GM19239 (cell line): ENCODE data around the gene ABCA7.

Experiments
- DNase-seq: peaks from one replicate; pipeline ENCODE4 v3.0.0; 2011; ENCODE audit warnings: low spot score; ENCODE audit not compliant: insufficient read length
- FAIRE-seq: peaks from 2 replicates; lab custom pipeline; 2011; peaks lifted over from hg19 to GRCh38; lab: Jason Lieb, UNC

Gene ABCA7

DNA sequence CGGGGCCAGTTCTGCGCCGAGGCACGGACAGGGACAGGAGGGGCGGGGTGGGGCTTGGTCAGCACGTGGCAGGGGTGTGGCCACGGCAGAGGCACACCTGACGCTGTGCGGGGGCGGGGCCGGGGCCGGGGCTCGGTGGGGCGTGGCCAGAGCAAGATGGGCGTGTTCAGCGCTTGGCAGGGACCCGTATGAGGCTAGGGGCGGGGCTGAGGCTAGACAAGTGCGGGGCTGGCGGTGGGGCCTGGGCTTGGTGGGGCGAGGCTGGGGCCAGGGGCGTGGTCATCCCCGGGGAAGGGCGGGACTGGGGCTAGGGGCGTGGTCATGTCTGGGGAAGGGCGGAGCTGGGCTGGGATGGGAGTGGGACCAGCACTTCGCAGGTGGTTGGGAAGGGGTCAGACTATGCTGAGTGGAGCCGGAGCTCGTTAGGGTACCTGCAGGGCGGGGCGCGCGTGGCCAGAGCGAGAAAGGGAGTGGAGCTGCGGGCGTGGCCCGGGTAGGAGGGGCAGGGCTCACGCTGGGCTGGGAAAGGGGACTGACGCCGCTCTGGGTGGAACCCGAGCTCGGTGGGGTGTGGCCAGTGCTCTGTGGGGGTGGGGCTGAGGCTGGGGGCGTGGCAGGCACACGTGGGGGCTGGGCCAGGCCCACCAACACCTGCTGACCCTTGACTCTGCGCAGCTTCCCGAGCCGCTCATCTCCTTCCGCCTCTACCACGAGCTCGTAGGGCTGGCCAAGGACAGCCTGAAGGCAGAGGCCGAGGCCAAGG, 42.4 kb downstream of the ABCA7 start:
- no peak for FAIRE-seq
- no peak for DNase-seq

DNA sequence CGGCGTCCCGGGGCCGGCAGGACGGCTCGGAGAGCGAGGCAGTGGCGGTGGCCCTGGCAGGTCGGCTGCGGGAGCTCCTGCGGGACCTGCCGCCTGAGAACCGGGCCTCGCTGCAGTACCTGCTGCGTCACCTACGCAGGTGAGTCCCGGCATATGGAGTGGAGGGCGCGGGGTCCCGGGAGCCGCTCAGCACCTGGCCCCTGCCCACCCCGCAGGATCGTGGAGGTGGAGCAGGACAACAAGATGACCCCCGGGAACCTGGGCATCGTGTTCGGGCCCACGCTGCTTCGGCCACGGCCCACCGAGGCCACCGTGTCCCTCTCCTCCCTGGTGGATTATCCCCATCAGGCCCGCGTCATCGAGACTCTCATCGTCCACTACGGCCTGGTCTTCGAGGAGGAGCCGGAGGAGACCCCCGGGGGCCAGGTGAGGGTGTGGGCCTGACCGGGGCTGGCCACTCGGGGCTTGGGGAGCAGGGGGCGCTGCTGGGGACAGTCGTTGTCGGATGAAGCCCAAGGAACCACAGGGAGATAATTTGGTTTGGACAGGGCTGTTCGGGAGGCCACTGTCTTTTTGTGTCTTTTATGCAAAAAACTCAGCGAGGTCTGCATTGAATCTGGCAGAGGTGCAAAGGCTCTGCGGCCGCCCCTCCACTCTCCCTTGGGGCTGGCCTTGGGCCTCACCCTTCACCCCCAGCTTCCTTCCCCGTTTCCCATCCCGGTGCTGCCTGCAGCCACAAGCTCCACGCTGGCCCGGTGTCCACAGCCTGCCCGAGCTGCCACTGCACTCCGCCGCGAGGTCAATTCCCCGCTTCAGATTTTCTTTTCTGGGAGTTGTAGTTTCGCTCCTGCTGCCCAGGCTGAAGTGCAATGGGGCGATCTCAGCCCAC, 43.3 kb downstream of the ABCA7 start:
- FAIRE-seq (no peak), DNase-seq (no peak)

DNA sequence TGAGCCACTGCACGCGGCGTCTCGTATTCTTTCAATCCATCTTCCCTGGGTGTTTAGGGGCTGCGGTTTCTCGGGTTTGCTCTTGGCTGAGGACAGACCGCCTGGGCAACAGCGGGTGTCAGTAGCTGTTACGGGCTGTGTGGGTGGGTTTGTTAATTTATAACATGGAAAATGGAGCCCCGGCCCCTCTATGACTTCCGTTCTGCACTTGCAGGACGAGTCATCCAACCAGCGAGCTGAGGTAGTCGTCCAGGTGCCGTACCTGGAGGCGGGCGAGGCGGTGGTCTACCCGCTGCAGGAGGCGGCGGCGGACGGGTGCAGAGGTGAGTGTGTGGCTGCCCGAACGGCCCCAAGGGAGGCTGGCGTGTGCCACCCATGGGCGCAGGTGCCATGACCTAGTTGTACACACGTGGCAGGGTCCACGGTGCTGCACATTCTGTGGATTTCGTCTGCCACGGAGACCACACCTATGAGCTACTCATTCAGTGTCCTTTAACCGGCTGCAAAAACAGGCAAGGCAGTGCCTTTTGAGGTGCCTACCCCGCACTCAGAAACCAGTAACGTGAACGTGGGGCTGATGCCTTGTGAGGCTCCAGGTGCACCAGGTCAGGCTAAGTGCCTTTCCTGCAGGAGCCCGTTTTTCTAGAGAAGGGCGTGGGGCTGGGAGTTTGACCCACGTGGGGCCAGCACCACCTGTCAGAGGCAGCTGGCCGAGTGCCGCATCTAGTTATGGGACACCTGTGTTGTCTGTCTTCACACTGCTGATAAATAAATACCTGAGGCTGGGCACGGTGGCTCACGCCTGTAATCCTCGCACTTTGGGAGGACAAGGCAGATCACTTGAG, 44.3 kb downstream of the ABCA7 start:
- no peak for DNase-seq
- FAIRE-seq: peak; percentile 81

- FAIRE-seq: no peak
Measured at GRCh38 chr19:1085053-1085658, 45.2 kb downstream of the ABCA7 start.

DNA sequence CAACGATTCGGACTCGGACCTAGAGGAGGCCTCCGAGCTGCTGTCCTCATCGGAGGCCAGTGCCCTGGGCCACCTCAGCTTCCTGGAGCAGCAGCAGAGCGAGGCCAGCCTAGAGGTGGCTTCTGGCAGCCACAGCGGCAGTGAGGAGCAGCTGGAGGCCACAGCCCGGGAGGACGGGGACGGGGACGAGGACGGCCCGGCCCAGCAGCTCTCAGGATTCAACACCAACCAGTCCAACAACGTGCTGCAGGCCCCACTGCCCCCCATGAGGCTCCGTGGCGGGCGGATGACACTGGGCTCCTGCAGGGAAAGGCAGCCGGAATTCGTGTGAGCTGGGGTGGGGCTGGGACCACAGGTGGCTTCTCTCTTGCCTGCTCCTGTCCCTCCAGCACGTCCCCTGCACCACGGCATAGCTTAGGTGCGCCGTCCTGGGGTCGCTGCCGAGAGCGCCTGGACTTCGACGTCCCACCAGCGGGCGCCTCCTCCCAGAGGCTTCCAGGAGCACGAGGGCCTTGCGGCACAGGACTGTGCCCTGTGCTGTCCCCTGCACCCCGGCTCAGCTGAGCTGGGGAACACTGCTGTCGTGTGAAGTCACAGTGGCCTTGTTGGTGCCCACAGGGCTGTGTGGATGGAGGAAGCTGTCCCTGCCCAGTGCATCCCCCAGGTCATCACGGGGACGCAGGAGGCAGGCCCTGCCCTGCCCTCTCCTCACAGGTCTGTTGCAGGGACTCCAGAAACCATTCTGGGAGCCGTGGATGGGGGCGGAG, 46.0 kb downstream of the ABCA7 start:
- DNase-seq: no peak
- no peak for FAIRE-seq

More at GRCh38 chr19:1085053-1085658, 45.2 kb downstream of the ABCA7 start:
- no peak for DNase-seq

DNA sequence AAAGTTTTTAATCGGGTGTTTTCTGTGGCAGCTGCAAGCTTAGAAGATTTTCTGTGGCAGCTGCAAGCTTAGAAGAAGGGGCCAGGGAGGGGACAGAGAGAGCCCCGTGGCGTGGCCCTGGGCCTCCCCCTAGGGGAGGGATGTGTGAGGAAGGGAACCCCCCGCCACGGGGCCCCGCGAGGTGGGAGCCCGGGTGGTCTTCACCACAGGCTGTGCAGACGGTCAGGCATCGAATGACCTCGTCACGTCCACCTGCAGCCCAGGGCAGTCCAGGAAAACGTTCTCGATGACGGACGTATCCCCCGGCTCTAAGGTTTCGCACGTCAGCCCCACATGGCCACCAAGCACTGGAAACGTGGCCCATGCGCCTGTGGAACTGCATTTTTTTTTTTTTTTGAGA, 46.7 kb downstream of the ABCA7 start:
- DNase-seq: no peak
- FAIRE-seq: no peak

DNA sequence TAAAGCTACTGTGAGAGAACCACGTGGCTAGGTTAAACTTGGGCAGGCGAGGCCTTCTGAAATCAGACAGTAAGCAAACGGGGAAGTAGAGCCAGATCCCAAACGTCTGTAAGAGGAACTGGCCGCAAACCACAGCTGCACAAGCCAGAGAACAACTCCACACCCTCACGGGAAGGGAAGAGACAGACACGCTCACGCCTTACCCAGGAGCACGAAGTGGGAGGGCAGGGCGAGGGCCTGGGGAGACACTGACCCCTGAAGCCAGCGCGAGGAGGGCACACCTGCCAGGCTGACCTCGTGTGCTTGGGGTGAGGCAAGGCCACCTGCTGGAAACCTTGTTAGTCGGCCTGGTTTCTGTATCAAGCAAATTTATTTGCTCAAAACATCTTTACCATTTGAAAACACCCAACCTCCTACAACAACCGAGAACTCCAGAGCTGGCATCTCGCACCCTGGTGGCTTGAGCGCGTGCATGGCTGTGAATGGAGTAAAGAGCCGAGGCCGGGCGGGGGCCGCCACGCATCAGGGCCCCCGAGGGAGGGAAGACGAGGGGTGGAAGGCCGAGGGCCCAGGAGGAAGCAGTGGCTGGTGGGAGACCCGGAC, 48.0 kb downstream of the ABCA7 start:
- FAIRE-seq (peak; percentile 90), DNase-seq (no peak)

DNA sequence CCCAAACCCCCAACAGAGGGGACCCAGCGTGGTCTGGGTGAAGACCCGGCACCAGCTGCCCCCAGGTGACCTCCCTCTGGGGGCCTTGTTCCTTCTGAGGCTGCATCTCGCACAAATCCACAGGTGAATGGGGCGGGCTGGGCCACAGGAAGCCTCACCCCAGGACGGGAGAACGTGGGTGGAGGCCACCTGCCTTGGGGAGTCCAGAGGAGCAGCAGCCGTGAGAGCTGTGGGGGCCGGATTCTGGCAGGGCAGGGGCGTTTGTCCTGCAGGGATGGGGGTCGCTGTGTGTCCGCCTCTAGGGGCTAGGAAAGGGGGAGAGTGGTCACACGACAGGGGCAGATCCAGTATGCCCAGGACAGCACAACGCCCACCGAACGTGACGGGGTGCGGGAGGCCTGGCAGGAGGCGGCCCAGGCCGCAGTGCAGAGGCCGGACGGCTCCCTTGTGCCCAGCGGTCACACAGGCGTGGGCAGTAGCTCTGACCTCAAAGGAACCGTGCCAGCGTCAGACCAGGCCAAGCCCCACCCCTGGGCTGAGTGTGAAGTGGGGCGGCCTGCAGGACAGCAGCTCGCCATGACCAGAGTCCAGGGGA, 48.6 kb downstream of the ABCA7 start:
- FAIRE-seq: no peak

DNA sequence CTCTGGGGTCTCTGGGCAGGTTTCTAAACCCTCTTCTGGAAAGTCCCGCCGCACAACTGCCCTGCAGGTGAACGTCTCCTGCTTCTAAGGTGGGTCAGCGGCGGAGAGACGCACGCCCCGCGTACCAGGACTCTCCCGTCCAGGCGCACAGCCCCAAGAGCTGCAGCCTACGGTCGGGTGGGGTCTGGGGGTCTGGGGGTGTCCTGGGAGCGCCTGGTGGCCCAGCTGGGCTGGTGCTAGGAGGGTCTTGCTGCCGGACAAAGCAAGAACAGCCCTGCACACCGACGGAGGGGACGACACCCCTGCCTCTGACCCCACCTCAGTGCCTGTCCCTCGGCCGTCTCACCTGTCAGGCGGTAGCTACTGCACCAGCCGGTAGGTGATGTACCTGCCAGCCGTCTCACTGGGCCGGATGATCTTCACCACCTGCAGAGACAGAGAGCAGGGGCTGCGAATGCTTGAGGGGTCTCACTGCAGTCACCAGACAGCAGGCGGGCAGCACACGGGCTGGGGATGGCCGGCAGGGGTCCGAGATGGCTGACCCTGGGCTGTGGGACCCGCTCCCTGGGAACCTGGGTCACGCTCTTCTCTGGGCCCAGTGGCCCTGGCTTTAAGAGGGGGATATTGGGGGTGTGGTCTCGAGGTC, 49.3 kb downstream of the ABCA7 start:
- DNase-seq: no peak
- no peak for FAIRE-seq

More for the DNA sequence above, 48.6 kb downstream of the ABCA7 start:
- no peak for DNase-seq

DNA sequence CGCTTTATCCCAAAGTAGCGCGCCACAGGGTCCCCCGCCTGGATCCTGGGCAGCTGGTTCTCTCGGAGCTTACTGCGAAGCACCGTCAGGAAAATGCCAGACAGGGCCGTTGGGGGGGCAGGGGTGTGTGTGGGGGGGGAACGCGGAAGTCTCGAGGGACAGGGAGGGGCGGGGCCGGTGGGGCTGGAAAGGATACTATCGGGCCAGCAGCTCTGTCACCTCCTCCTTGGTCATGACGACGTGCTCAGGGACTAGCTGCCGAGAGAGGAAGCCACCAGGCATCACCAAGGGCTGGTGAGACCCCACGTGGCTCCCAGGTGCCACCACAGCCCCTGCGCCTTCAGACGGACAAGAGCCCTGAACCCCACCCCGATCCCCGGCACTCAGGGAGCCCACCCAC, 50.0 kb downstream of the ABCA7 start:
- no peak for DNase-seq
- FAIRE-seq: no peak

GRCh38 chr19:1090731-1091543, 51.0 kb downstream of the ABCA7 start:
- no peak for FAIRE-seq
- no peak for DNase-seq

- no peak for FAIRE-seq
- DNase-seq: no peak
Measured at GRCh38 chr19:1091544-1092175, 51.8 kb downstream of the ABCA7 start.

- DNase-seq (no peak), FAIRE-seq (no peak)
Measured at GRCh38 chr19:1093330-1093729, 53.4 kb downstream of the ABCA7 start.

GRCh38 chr19:1093811-1094553, 54.1 kb downstream of the ABCA7 start:
- FAIRE-seq: no peak
- DNase-seq: no peak

GRCh38 chr19:1094655-1094977, 54.7 kb downstream of the ABCA7 start:
- FAIRE-seq (no peak), DNase-seq (no peak)

GRCh38 chr19:1094978-1095701, 55.2 kb downstream of the ABCA7 start, which contains the start of gene POLR2E:
Gene POLR2E, minus strand, starts transcription at chr19:1095375. Its CDS starts 60 bp downstream, at chr19:1095315.
- DNase-seq (peak; percentile 98), FAIRE-seq (peak; percentile 99)
